ENCODE data around the gene EXD3.

EXD3 gene

DNA sequence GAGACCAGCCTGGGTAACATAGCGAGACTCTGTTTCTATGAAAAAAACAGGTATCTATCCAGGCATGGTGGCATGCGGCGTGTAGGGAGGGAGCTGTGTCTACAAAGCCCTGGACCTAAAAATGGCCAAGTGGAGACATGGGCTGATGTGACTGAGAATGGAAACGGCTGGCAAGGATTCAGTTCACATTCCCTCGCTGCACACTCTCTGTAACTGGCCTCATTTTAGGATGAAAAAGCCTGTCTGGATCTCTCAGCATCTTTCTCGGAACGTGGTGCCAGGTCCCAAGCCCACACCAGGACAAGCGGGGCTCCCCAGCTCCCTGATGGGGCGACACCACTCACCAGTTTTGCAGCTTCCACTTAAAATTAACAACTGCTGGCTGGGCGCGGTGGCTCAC is 13.4 kb downstream of the EXD3 start:
- no peak for DNase-seq

DNA sequence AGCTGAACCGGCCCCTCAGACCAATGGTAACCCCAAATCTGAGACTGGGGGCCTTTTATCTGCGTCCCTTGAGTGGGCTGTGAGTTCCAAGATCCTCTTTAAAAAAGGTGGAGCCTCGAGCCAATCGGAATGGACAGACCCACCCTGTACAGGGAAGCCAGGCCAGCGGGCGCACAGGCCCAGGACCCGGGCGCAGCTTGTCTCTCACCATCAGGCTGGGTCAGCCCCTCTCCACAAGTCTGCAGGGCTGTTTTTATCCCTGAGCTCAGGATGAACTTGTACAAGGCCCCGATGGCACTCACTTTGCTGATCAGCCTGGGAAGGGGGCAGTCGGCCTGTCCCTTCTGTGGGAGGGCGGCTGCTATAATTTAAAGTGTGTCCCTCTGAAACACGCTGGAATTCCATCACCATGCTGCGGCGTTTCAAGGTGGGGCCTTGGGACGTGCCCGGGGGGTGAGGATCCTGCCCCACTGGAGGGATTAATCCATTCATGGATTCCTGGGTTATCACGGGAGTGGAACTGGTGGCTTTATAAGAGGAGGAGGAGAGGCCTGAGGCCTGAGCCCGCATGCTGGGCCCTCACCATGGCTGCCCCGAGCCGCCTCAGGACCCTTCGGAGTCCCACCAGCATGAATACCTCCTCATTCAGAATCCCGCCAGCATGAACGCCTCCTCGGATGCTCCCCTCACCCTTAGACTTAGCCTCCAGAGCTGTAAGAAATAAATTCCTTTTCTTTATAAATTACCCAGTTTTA is 14.1 kb downstream of the EXD3 start:
- DNase-seq, result no peak

DNA sequence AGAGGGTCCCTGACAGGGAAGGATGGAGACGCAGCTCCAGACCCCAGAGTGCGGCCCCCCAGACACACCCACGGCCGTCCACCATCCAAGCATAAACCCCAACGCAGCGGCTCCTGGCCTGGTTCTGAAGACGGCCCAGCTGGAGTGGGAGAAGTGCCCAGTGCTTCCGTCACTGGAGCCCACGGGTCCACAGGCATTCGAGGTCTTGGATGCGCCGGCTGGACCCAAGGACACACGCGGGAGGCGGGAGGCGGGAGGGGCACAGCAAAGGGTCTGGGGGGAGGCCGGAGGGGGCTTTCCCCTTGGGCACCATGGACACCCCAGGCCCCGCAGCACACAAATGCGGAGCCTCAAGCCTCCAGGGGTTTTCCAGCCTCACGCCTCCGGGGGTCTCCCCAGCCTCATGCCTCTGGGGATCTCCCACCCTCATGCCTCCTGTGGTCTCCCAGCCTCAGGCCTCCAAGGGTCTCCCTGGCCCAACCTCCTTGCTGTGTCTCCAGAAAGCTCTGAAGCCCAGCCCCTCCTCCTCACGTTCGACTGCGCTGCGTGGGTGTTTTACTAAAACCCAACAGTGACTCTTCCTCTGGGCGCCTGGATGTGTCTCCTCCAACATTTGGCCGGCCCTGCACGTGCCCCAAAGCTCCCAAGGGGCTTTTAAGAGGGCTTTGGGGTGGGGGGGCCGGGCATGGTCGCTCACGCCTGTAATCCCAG is 15.2 kb downstream of the EXD3 start:
- DNase-seq, result no peak

DNA sequence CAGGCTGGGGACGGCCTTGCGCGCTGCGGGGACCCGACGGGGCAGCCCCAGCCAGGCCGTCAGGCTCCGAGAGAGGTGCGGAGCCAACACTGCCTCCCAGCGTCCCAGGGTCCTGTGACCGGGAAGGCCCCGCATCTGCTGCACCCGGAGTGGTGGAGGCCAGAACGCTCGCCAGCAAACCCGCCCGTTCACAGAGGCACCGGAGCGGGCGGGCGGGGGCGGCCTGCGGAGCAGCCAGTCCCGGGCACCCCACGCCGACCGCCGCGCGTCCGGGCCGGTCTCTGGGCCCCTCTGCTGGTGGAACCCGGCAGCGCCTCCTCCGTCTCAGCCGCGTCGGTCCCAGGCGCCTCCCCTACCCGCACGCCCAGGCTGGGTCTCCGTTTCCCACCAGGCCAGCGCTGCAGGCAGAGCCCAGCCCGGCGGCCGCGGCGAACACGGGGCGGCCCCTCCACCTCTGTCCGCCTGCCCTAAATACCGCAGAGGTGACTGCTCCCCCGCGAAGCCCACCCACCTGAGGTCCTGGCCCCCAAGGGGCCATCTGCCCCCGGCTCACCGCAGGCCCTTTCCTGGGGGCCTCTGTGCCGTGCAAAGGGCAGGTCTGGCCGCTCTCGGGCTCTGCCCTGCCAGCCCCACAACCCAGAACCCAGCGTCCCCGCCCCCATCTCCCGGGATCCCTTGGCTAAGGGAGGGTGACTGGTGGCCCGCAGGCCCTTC is 15.9 kb downstream of the EXD3 start:
- peak; percentile 73 for DNase-seq

DNA sequence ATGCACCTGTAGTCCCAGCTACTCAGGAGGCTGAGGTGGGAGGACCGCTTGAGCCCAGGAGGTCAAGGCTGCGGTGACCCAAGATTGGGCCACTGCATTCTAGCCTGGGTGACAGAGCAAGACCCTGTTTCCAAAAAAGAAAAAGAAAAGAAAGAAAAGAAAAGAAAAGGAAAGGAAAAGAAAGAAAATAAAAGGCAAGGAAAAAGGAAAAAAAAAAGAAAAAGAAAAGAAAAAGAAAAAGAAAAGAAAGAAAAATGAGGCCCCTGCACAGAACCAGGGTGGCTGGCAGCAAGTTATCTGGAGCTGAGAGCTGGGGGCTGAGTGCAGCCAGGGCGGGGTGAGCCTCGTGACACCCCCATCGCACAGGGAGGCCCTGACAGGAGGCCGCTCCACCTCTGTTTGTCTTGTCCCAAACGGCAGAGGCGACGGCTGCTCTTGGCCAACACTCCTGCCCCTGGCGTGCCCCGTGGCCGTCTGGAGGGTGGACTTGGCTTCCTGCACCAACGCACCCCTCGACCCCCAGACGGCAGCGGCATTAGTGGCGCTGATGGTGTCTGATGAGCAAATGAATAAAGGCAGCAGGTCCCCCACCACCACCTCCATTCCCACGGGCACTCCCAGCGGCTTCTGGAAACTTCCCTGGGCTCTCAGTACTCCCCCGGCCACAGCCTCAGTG is 16.7 kb downstream of the EXD3 start:
- no peak for DNase-seq

DNA sequence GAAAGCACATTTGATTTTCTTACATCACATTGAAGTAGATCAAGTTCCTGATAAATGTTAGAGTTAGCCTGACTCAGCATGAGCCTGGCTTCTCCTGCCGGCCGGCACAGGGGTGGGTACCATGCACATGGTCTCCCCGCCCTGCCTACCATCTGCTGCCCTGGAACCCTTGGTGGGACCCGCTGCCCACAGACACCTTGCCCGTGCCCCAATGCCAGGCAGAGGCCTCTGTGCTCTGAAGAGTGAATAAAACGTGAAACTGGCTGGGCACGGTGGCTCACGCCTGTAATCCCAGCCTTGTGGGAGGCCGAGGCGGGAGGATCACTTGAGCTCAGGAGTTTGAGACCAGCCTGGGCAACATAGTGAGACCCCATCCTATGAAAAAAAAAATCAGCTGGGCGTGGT is 17.3 kb downstream of the EXD3 start:
- DNase-seq, result no peak

DNA sequence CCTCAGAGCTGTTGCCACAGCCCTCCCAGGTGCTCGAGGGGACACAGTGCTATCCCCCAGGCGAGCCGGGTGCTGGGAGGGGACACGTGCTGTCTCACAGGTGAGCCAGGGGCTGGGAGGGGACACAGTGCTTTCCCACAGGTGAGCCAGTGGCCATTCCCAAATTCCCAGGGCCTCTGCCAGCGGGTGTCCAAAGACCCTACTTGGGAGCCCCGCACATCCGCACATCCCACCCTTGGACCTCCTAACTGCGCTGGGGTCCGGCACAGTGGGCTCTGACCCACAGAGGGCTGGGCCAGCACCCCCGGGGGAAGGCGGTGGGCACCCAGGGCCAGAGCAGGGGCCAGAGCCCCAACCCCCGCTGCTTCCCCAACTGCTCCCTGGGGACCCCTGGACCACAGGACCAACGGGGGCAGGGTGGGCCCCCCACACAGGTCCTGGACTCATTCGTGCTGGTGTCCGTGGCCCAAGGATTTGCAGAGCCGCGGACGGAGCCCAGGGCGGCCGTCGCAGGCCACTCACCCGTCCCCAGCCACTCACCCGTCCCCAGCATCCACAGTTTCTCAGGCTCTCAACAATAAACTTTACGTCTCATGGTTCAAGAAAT is 17.9 kb downstream of the EXD3 start:
- no peak for DNase-seq

DNA sequence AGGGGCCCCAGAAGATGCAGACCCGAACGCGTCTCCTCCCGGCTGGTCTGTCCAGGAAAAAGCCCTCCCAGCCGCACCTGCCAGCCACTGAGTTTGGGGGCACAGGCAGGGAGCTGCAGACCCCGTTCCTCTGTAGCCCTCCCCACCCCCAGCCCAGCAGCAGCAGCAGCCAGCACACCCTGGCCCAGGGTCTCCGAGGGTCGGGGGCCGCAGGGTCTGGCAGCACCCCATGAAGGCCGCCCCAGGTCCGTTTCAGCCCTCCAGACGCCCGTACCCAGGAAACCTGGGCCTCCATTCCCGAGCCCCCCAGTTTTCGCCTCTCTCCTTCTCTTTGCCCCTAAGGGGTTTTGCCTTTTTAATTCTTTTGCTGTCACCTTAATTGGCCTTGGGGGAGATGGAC is 19.7 kb downstream of the EXD3 start:
- no peak for DNase-seq

DNA sequence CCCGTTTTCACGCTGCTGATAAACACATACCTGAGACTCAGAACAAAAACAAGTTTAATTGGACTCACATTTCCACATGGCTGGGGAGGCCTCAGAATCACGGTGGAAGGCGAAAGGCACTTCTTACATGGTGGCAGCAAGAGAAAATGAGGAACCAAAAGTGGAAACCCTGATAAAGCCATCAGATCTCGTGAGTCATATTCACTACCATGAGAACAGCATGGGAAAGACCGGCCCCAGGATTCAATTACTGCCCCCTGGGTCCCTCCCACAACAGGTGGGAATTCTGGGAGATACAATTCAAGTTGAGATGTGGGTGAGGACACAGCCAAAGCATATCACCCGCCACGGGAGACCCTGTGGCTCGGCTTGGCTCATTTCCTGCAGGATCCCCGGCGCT is 20.2 kb downstream of the EXD3 start:
- no peak for DNase-seq

DNA sequence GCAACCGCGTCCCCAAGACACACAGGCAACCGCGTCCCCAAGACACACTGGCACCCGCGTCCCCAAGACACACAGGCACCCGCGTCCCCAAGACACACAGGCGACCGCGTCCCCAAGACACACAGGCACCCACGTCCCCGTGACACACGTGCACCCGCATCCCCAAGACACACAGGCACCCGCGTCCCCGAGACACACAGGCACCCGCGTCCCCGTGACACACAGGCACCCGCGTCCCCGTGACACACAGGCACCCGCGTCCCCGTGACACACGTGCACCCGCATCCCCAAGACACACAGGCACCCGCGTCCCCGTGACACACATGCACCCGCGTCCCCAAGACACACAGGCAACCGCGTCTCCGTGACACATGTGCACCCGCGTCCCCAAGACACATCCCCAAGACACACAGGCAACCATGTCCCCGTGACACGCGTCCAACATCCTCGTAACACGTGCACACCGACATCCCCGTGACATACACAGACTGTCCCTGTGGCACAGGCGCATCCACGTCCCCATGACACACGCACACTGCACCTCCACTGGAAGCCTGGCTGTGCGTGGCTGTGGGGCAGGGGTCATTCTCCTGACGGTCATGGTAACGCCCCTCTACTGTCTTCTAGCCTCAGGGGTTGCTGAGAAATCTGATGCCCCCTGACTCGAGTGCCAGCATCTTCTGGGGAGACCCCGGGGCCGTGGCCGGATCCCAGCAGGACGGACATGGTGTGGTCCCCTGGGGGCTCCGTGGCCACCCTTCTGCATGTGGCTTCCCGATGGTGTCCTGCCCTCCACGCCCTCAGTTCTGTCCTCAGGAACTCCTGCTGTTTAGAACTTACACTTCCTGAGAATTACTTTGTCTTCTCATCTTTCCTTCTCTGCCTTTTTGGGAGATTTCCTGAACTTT is 24.1 kb downstream of the EXD3 start:
- DNase-seq, result no peak

DNA sequence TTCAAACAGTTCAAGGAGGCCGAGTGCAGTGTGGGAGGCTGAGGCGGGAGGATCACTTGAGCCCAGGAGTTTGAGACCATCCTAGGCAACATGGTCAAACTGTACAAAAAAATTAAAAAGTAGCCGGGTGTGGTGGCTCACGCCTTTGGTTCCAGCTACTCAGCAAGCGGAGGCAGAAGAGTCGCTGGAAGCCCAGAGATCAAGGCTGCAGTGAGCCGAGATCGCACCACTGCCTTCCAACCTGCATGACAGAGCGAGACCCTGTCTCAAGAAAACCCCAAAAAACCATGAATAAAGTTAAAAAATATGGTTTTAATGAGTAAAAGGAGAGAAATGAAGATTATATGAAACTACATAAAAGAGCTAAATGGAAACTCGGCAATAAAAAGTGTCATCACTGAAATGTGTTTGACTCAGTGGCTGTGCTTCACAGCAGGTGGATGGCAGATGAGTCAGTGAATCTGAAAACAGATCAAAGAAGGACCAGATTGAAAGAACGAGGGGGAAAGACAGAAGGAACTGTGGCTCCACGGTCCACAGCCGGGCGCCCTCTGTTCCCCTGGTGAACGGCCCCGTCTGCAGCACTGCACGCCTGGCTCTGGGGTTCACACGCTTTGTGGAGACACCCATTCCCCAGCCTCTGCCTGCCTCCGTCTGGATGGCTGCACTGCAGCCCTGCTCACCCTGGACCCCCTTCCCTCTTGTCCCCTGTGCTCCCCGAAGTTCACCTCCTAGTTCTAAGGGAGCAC is 25.1 kb downstream of the EXD3 start:
- peak; percentile 57 for DNase-seq

DNA sequence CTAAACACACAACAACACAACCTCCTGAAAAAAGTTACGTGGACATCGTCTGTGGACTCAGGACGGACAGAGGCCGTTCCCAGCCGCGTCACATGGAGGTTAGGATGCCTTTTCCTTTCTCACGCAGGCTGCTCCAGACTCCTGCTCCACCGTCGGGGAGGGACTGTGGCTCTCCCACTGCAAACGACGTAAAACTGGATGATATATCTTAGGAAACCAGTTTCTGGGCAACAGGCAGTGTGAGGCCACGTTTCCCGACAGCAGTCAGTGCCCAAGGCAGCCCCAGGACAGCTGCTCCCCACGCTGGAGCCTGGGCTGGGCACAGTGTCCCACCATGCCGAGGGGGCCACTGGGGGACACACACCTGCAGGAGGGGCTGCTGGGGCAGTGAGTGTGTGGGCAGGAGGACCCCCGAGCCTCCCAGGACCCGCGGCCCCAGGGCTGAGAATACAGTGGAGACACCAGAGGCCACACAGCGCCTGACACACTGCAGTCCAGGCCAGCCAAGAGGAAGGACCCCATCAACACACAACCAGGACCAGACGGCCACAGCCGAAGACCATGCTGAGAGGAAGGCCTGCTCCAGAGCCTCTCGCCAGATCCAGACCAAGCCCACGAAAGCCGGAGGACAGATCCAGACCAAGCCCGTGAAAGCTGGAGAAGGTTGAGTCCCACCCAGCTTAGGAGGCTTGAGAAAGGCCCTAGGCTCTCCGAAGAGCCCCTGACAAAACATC is 26.2 kb downstream of the EXD3 start:
- DNase-seq, result no peak

DNA sequence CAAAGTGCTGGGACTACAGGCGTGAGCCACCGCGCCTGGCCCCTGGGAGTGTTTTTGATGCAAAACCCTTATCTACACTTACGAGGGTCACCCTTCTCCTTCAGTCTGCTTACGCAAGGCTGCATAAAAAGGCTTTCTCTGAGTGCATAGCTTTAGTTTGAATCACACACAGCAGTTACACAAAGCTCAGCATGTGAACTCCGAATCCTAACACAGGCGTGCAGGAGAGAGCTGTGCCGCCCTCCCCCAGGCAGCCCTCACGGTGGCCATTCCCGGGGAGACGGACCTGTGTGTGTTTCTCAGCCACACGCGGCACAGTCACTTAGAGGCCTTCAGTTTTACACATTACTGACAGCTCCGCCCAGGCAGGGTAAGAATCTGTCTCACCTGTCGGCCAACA is 26.7 kb downstream of the EXD3 start:
- DNase-seq, result no peak

DNA sequence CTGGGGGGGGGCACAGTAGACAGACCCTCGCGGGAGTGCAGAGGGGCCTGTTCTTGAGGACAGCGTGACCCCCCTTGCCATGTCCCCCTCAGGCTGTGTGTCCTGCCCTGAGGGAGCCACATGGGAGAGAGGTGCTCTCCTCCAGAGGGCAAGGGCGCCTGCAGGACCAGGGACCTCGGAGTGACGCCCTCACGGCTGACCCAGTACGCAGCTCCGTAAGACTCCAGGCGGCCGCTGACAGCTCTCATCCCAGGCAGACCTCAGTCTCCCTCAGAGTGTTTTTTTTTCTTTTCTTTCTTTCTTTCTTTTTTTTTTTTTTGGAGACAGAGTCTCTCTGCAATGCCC is 27.3 kb downstream of the EXD3 start:
- no peak for DNase-seq

DNA sequence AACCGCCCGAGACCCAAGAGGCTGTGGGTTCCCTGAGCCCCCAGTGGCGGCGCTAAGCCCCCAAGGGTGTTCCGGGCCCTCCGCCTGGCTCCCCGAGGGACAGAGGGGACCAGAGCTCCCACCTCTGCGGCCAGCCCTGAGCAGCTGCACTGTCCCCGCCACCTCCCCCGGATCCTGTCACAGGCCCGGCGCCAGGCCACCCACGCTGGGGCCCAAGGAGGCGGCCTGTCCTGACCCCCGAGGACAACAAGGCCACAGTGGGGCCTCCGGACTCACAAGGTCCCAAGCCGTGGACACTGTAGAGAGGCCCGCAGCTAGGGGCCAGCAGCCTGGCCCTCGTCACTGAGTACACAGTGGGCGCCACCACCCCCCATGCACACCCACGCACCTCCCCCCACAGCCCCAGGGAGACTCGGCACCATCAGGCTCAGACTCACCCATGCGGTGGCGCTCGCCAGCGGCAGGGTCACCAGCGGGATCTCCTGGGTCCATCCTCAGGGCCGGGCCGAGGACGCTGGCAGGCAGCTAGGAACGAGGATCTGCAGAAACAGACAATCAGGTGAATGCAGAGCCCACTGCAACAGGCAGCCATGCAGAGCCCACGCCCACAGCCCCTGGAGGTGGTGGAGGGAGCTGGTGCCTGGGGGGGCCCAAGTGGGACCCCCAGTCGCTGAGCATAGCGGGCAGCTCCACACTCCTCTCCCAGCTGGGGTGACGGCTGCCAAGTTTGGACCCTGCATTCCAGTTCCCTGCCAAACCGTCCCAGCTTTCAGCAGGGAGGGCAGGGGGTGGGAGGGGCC is 27.9 kb downstream of the EXD3 start:
- no peak for DNase-seq

DNA sequence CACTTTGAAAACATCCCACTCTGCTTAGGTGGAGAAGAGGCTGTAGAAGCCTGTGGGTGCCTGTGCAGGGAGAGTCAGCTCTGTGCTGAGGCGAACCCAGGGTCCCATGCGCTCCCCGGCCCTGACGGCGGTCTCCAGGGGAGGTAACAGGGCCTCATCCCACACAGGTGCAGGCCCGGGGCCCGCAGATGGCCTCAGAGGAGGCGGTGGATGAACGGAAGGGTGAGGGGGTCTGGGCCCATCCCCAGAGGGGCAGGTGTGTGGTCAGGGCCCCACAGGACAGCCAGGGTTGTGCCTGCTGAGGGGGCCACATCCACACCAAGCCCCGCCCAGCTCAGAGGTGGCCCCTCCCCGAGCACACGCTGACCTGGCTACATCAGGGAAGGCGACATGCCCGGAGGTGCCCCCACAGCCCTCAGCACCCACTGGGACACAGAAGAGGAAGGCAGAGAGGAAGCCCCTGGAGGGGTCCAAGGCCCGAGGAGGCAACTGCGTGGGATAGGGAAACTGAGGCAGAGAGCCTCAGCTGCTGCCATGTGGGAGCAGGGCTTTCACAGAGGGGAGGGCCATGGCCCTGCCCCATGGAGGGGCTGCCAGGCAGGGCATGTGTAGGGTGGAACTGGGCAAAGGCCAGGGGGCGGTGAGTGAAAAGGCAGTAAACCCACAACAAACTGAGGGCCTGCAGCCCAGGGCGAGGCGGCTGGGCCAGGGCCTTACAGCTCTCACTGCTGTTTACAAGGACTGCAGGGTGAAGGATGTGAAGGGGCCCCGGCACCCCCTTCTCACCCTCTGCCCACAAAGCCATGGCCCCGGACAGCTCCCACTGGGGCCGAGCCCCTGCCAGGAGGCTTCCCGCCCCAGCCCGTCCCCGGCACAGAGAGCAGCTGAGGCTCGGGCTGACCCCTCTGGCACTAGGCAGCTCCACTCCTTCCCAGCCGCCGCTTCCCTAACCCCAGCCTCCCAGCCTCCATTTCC is 29.5 kb downstream of the EXD3 start:
- DNase-seq, result no peak

DNA sequence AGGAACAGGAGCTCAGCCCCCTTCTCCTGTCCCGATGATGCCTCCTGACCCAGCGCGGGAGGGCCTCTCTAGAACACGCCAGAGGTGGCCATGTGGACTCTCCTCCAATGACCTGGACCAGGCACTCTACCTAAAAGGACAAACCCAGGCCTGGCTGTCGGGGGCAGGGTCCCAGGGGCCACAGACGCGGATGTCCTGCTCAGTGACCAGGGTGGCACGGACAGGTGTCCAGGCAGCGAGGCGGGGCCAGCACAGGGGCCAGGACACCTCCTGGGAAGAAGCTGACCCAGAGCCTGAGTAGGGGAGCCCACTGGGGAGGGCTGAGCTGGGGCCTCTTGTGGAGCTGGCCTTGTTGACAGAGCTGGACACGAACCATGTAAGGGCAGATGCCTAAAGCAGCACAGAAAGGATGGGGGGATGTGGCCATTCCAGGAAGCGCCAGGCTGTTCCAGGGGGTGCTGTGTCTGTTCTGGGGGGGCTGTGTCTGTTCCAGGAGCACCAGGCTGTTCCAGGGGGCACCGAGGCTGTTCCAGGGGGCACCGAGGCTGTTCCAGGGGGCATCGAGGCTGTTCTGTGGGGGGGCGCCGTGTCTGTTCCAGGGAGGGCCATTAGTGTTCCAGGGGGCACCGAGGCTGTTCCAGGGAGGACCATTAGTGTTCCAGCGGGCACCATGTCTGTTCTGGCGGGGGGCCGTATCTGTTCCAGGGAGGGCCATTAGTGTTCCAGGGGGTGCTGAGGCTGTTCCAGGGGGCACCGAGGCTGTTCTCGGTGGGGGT is 30.5 kb downstream of the EXD3 start:
- DNase-seq, result no peak

DNA sequence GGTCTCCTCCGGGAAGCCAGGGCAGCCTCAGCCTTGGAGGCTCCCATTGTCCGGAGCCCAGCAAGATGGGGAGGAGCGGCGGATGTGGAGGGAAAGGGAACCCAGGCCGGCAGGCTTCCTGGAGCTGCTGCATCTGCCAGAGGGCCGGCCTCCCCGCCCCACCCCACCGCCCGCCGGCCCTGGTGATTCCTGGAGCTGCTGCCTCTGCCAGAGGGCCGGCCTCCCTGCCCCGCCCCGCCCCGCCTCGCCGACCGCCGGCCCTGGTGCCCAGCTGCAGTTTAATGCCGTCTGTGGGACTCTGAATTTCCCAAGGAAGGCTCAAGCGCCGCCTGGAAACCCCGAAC is 31.6 kb downstream of the EXD3 start:
- DNase-seq, result no peak

All from activated naive CD4-positive, alpha-beta T cell treated with anti-CD3 and anti-CD28 coated beads, Interleukin-2, amount 50 U/mL, for 16 hours (primary cell).